Keratinocyte (primary cell): ENCODE data around the gene SNX19. TPM values are rescaled to one million over a fixed set of nuclear protein-coding genes. Genes with fewer than 3 reads are reported as not detected.

ENCODE experiments used
- DNase-seq: peaks from one replicate; pipeline ENCODE4 v3.0.0-alpha.2; 2011; ENCODE audit warnings: low read depth, missing footprints, low spot score
- FAIRE-seq: peaks from 2 replicates; lab custom pipeline; 2011; peaks lifted over from hg19 to GRCh38; lab: Jason Lieb, UNC
- H2AFZ ChIP-seq: 2 replicates; pipeline ENCODE4 v1.6.0; 2012; ENCODE audit warnings: low read length, control low read depth, inconsistent platforms; ENCODE audit not compliant: control insufficient read depth
- H3K27ac ChIP-seq: 2 replicates; pipeline ENCODE4 v1.5.1; 2011; ENCODE audit warnings: low read length; ENCODE audit not compliant: control insufficient read depth, insufficient read depth
- H3K27me3 ChIP-seq: 3 replicates; pipeline ENCODE4 v1.6.0; 2011; ENCODE audit warnings: low read length; ENCODE audit not compliant: control insufficient read depth, insufficient read depth; ENCODE audit errors: extremely low read depth
- H3K36me3 ChIP-seq, 2 experiments: 2 replicates in 1 of 2; 3 replicates in 1 of 2; pipeline ENCODE4 v1.5.1; 2011; ENCODE audit warnings: low read length in 2 of 2, mild to moderate bottlenecking in 1 of 2; ENCODE audit not compliant: control insufficient read depth in 2 of 2, insufficient read depth in 2 of 2; ENCODE audit errors: extremely low read depth in 1 of 2
- H3K4me1 ChIP-seq: 3 replicates; pipeline ENCODE4 v1.5.1; 2011; ENCODE audit warnings: low read length; ENCODE audit not compliant: control insufficient read depth, insufficient read depth; ENCODE audit errors: extremely low read depth
- H3K4me2 ChIP-seq: 3 replicates; pipeline ENCODE4 v1.6.0; 2011; ENCODE audit warnings: low read depth, low read length; ENCODE audit not compliant: control insufficient read depth, insufficient read depth; ENCODE audit errors: extremely low read depth
- H3K4me3 ChIP-seq, 3 experiments: fragments of 200-600 bp in 1 of 3; sonication (generic) in 1 of 3; 2 replicates in 2 of 3; 3 replicates in 1 of 3; pipeline ENCODE4 v1.5.1; 2011 to 2016; ENCODE audit warnings: low read length in 3 of 3, mild to moderate bottlenecking in 3 of 3, control low read depth in 2 of 3, inconsistent platforms in 1 of 3, low read depth in 1 of 3, mixed read lengths in 1 of 3, mixed run types in 1 of 3, moderate library complexity in 1 of 3; ENCODE audit not compliant: control insufficient read depth in 2 of 3, insufficient read depth in 2 of 3; ENCODE audit errors: extremely low read depth in 1 of 3
- H3K79me2 ChIP-seq: 2 replicates; pipeline ENCODE4 v1.6.0; 2012; ENCODE audit warnings: low read length; ENCODE audit not compliant: control insufficient read depth, insufficient read depth
- H3K9ac ChIP-seq: 3 replicates; pipeline ENCODE4 v1.6.0; 2011; ENCODE audit warnings: low read length; ENCODE audit not compliant: control insufficient read depth, insufficient read depth; ENCODE audit errors: extremely low read depth
- H3K9me1 ChIP-seq: 3 replicates; pipeline ENCODE4 v1.6.0; 2011; ENCODE audit warnings: low read length; ENCODE audit not compliant: control insufficient read depth, insufficient read depth; ENCODE audit errors: extremely low read depth
- H3K9me3 ChIP-seq: 2 replicates; pipeline ENCODE4 v1.5.1; 2012; ENCODE audit warnings: low read depth, low read length; ENCODE audit not compliant: control insufficient read depth
- H4K20me1 ChIP-seq: 3 replicates; pipeline ENCODE4 v1.6.0; 2011; ENCODE audit warnings: low read length; ENCODE audit not compliant: control insufficient read depth, insufficient read depth; ENCODE audit errors: extremely low read depth
- EZH2 ChIP-seq: IDR thresholded peaks from one replicate; pipeline ENCODE4 v1.6.1; 2012; ENCODE audit warnings: inconsistent platforms, mild to moderate bottlenecking, low read length, moderate library complexity
- dilution Hi-C: fragments of 300-500 bp; cut with MboI; formaldehyde crosslinking; loops from one replicate; pipeline ENCODE4 v1.7.0; 2020; ENCODE audit warnings: low sequenced_read_pairs; ENCODE audit not compliant: extremely low pct_ligation_motif_present
- polyA plus RNA-seq, 5 experiments: library from polyadenylated mRNA; depleted of rRNA in 3 of 5; stranded (reverse) in 3 of 5; stranded (forward) in 1 of 5; unstranded in 1 of 5; fragments of >200 nt; gene quantifications; 1 replicate in 1 of 5; 2 replicates in 3 of 5; 3 replicates in 1 of 5; pipeline versions ENCODE4 v1.2.1 to v1.2.3, GENCODE V29; 2011 to 2012; ENCODE audit warnings: missing spikeins in 2 of 5, low read depth in 1 of 5, low replicate concordance in 1 of 5
- TF ChIP-seq, protein P1 (sequence below), 3 experiments: IDR thresholded peaks in 1 of 3; conservative IDR thresholded peaks in 1 of 3; optimal IDR thresholded peaks in 1 of 3; 2 replicates in 2 of 3; 3 replicates in 1 of 3; pipeline versions ENCODE3 to v1.5.1; 2011; ENCODE audit warnings: low read length in 3 of 3, mild to moderate bottlenecking in 3 of 3, moderate library complexity in 2 of 3, control low read depth in 1 of 3, inconsistent platforms in 1 of 3; ENCODE audit not compliant: insufficient read depth in 2 of 3; ENCODE audit errors: extremely low read depth in 1 of 3

The SNX19 gene
- polyA plus RNA-seq, 1 donor (not counting 4 experiments of a cell fraction or from before 2014, with no cell fraction given) = 29.1 TPM

DNA sequence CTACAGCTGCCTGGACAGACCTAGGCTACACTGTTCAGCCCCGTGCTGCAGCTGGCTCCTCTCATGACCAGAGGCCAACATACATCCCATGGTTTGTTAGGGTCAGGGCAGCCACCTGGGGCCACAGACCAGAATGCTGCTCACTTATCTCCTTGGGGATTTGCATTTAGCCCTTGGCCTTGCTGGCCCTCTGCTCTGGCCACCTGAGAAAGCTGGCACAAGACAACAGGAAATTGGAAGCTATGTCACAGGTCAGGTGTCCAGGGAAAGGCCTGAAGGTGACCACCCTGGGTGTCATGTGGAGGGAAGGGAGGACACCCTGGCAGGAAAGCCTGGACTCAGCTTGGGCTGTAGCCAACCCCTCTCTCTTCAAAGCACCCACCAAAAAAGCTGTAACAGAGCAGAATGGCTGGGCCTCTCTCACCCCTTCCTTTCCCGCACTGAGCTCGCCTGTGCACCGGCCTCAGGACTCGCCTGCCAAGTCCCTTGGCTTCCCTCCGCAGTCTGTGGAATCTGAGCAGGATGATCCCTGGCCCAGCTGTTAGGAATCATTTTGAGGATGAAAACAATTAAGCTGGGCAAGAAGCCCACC lies 86.3 kb downstream of the SNX19 start:
- H3K9me1 ChIP-seq = no peaks in the 10 kb centered on the region
- H4K20me1 ChIP-seq = no peaks in the 10 kb centered on the region
- H3K27me3 ChIP-seq = no peaks in the 10 kb centered on the region
- no peaks in the 10 kb centered on the region for H3K79me2 ChIP-seq
- peaks cover 9% of the 10 kb centered on the region for H3K4me1 ChIP-seq
- no peak overlapping the region for H2AFZ ChIP-seq
- no peaks in the 10 kb centered on the region for H3K36me3 ChIP-seq
- no peak for DNase-seq
- dilution Hi-C loops = no loop called here
- FAIRE-seq = no peak
- no peak overlapping the region for H3K9ac ChIP-seq
- H3K9me3 ChIP-seq = no peaks in the 10 kb centered on the region
- no peak overlapping the region for H3K27ac ChIP-seq
- no peak overlapping the region for H3K4me3 ChIP-seq
- TF ChIP-seq, protein P1, sequence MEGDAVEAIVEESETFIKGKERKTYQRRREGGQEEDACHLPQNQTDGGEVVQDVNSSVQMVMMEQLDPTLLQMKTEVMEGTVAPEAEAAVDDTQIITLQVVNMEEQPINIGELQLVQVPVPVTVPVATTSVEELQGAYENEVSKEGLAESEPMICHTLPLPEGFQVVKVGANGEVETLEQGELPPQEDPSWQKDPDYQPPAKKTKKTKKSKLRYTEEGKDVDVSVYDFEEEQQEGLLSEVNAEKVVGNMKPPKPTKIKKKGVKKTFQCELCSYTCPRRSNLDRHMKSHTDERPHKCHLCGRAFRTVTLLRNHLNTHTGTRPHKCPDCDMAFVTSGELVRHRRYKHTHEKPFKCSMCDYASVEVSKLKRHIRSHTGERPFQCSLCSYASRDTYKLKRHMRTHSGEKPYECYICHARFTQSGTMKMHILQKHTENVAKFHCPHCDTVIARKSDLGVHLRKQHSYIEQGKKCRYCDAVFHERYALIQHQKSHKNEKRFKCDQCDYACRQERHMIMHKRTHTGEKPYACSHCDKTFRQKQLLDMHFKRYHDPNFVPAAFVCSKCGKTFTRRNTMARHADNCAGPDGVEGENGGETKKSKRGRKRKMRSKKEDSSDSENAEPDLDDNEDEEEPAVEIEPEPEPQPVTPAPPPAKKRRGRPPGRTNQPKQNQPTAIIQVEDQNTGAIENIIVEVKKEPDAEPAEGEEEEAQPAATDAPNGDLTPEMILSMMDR (optimal IDR thresholded peaks at IDR 0.05 in 1 of 3, IDR thresholded peaks at IDR 0.05 in 1 of 3, conservative IDR thresholded peaks at IDR 0.05 in 1 of 3; ENCODE audit: extremely low read depth in 1 of 3, insufficient read depth in 2 of 3, low read length in 3 of 3) = no peak
- no peak for TF ChIP-seq EZH2
- no peak overlapping the region for H3K4me2 ChIP-seq

DNA sequence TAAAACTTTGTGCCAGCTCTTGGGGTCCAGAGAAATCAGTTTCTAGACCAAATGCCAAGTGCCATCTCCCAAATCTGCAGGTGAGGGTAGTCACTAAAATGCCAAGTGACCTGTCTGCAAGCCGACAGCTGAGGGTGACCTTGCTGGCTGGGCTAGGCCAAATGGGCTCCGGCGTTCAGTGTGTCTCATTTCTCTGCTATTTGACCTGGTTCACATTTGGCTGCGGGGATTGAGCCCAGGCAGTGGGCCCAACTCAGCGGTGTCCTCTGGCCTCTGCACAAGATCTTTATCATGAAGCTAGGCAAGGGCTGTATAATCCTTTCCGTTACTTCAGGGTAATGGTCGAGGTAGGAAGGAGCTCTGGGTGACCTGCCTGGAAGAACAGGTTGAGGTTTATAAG lies 87.5 kb downstream of the SNX19 start:
- Histone ChIP-seq H3K36me3 (no peaks in the 10 kb centered on the region), H3K9ac (no peak overlapping the region), H3K4me1 (peaks cover 9% of the 10 kb centered on the region), H3K4me3 (no peak overlapping the region), H3K27ac (no peak overlapping the region), H3K79me2 (no peaks in the 10 kb centered on the region), H3K9me1 (no peaks in the 10 kb centered on the region), H3K27me3 (peaks cover 6% of the 10 kb centered on the region), H3K4me2 (no peak overlapping the region), H4K20me1 (no peaks in the 10 kb centered on the region), H2AFZ (no peak overlapping the region), H3K9me3 (no peaks in the 10 kb centered on the region)
- FAIRE-seq (no peak), DNase-seq (no peak)
- no peak for TF ChIP-seq EZH2
- TF ChIP-seq, protein P1 (optimal IDR thresholded peaks at IDR 0.05 in 1 of 3, IDR thresholded peaks at IDR 0.05 in 1 of 3, conservative IDR thresholded peaks at IDR 0.05 in 1 of 3; ENCODE audit: extremely low read depth in 1 of 3, insufficient read depth in 2 of 3, low read length in 3 of 3) = no peak
- dilution Hi-C loops = no loop called here
